Measurements from ENCODE around the gene PFN3. TPM values are rescaled to one million over a fixed set of nuclear protein-coding genes. Genes with fewer than 3 reads are reported as not detected.

The PFN3 gene
- total and polyA plus RNA-seq, 2 of the 13 experiments (the other 11 are each of a cell fraction or from before 2014, with no cell fraction given), result not detected

DNA sequence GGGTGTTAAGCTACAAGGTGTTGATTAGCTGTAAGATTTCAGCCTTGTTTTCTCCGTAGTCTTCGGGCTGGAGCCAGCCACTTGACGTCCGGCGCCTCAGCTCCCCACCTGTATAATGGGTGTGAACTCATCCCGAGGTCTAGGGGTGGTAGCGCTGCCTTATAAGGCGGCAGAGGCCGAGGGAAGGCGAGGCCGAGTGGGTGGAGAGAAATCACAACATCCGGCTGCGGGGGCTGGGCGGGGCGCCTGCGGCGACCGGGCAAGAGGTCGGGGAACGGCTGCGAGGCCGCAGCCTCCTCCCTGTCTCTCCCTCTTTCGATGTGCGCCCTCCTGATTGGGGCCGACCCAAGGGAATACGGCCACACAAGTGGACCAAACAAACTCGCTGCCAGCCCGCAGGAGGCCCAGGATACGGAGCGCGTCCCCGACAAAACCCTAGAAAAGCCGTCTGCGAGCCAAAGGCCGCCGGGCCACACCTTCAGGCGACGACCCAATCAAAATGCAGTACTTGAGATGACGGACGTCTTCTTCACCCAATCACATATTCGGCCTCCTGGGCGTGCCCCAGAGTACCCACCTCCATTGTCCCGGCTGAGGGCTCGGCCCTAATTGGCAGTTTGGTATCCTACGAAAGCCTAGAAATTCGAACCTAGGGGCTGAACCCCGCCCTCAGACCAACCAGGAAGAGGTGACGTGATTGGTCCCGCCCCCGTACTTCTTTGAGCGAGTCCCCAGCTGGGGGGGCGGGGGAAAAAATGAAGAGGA lies 25.5 kb upstream of the PFN3 start (continued):
- TF ChIP-seq, protein P1, sequence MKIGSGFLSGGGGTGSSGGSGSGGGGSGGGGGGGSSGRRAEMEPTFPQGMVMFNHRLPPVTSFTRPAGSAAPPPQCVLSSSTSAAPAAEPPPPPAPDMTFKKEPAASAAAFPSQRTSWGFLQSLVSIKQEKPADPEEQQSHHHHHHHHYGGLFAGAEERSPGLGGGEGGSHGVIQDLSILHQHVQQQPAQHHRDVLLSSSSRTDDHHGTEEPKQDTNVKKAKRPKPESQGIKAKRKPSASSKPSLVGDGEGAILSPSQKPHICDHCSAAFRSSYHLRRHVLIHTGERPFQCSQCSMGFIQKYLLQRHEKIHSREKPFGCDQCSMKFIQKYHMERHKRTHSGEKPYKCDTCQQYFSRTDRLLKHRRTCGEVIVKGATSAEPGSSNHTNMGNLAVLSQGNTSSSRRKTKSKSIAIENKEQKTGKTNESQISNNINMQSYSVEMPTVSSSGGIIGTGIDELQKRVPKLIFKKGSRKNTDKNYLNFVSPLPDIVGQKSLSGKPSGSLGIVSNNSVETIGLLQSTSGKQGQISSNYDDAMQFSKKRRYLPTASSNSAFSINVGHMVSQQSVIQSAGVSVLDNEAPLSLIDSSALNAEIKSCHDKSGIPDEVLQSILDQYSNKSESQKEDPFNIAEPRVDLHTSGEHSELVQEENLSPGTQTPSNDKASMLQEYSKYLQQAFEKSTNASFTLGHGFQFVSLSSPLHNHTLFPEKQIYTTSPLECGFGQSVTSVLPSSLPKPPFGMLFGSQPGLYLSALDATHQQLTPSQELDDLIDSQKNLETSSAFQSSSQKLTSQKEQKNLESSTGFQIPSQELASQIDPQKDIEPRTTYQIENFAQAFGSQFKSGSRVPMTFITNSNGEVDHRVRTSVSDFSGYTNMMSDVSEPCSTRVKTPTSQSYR (CRISPR knock-in tag; IDR thresholded peaks at IDR 0.05; ENCODE audit: borderline replicate concordance), result 0 out of 2 replicates have a peak, but pooled peaks have one; percentile 34
- TF ChIP-seq POLR2AphosphoS5 (IDR thresholded peaks at IDR 0.05; ENCODE audit: low read depth, low read length), result peak; percentile 66
- TF ChIP-seq, protein P2, sequence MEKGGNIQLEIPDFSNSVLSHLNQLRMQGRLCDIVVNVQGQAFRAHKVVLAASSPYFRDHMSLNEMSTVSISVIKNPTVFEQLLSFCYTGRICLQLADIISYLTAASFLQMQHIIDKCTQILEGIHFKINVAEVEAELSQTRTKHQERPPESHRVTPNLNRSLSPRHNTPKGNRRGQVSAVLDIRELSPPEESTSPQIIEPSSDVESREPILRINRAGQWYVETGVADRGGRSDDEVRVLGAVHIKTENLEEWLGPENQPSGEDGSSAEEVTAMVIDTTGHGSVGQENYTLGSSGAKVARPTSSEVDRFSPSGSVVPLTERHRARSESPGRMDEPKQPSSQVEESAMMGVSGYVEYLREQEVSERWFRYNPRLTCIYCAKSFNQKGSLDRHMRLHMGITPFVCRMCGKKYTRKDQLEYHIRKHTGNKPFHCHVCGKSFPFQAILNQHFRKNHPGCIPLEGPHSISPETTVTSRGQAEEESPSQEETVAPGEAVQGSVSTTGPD (CRISPR knock-in tag; IDR thresholded peaks at IDR 0.05), result no peak; the same call in 1 of the 2 replicates
- TF ChIP-seq, protein P3, sequence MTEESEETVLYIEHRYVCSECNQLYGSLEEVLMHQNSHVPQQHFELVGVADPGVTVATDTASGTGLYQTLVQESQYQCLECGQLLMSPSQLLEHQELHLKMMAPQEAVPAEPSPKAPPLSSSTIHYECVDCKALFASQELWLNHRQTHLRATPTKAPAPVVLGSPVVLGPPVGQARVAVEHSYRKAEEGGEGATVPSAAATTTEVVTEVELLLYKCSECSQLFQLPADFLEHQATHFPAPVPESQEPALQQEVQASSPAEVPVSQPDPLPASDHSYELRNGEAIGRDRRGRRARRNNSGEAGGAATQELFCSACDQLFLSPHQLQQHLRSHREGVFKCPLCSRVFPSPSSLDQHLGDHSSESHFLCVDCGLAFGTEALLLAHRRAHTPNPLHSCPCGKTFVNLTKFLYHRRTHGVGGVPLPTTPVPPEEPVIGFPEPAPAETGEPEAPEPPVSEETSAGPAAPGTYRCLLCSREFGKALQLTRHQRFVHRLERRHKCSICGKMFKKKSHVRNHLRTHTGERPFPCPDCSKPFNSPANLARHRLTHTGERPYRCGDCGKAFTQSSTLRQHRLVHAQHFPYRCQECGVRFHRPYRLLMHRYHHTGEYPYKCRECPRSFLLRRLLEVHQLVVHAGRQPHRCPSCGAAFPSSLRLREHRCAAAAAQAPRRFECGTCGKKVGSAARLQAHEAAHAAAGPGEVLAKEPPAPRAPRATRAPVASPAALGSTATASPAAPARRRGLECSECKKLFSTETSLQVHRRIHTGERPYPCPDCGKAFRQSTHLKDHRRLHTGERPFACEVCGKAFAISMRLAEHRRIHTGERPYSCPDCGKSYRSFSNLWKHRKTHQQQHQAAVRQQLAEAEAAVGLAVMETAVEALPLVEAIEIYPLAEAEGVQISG (CRISPR knock-in tag; IDR thresholded peaks at IDR 0.05), result peak; percentile 64
- no peak for TF ChIP-seq ZNF660 (CRISPR knock-in tag; IDR thresholded peaks at IDR 0.05; ENCODE audit: borderline replicate concordance, low read depth)
- TF ChIP-seq POLR2A (IDR thresholded peaks at IDR 0.05; ENCODE audit: insufficient read depth in 1 of 2, low read depth in 2 of 2, low read length in 2 of 2), result peak in 1 of 2 experiments; percentile 70; a peak in 1 of 4 replicates
- 0 out of 2 replicates have a peak, but pooled peaks have one; percentile 49 for TF ChIP-seq ZNF569 (CRISPR knock-in tag; IDR thresholded peaks at IDR 0.05; ENCODE audit: borderline replicate concordance)
- TF ChIP-seq CREB1 (IDR thresholded peaks at IDR 0.05), result peak; percentile 90
- TF ChIP-seq CREB1 (CRISPR knock-in tag; IDR thresholded peaks at IDR 0.05), result peak; percentile 96
- TF ChIP-seq, protein P4, sequence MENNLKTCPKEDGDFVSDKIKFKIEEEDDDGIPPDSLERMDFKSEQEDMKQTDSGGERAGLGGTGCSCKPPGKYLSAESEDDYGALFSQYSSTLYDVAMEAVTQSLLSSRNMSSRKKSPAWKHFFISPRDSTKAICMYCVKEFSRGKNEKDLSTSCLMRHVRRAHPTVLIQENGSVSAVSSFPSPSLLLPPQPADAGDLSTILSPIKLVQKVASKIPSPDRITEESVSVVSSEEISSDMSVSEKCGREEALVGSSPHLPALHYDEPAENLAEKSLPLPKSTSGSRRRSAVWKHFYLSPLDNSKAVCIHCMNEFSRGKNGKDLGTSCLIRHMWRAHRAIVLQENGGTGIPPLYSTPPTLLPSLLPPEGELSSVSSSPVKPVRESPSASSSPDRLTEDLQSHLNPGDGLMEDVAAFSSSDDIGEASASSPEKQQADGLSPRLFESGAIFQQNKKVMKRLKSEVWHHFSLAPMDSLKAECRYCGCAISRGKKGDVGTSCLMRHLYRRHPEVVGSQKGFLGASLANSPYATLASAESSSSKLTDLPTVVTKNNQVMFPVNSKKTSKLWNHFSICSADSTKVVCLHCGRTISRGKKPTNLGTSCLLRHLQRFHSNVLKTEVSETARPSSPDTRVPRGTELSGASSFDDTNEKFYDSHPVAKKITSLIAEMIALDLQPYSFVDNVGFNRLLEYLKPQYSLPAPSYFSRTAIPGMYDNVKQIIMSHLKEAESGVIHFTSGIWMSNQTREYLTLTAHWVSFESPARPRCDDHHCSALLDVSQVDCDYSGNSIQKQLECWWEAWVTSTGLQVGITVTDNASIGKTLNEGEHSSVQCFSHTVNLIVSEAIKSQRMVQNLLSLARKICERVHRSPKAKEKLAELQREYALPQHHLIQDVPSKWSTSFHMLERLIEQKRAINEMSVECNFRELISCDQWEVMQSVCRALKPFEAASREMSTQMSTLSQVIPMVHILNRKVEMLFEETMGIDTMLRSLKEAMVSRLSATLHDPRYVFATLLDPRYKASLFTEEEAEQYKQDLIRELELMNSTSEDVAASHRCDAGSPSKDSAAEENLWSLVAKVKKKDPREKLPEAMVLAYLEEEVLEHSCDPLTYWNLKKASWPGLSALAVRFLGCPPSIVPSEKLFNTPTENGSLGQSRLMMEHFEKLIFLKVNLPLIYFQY (CRISPR knock-in tag; IDR thresholded peaks at IDR 0.05; ENCODE audit: borderline replicate concordance), result peak; percentile 43; the same call in 1 of the 2 replicates
- TF ChIP-seq ZNF598 (CRISPR knock-in tag; IDR thresholded peaks at IDR 0.05; ENCODE audit: borderline replicate concordance), result peak; percentile 33; the same call in 1 of the 2 replicates
- peak in 1 of 2 experiments; percentile 40; a peak in 1 of 4 replicates for TF ChIP-seq NR2F1 (CRISPR knock-in tag; IDR thresholded peaks at IDR 0.05)
- TF ChIP-seq, protein P5, sequence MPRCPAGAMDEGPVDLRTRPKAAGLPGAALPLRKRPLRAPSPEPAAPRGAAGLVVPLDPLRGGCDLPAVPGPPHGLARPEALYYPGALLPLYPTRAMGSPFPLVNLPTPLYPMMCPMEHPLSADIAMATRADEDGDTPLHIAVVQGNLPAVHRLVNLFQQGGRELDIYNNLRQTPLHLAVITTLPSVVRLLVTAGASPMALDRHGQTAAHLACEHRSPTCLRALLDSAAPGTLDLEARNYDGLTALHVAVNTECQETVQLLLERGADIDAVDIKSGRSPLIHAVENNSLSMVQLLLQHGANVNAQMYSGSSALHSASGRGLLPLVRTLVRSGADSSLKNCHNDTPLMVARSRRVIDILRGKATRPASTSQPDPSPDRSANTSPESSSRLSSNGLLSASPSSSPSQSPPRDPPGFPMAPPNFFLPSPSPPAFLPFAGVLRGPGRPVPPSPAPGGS (CRISPR knock-in tag; IDR thresholded peaks at IDR 0.05), result peak; percentile 80; the same call in 1 of the 2 replicates

Data from HepG2 (cell line).